Right ventricle myocardium inferior (tissue), 1 donor: ENCODE measurements around the gene SEZ6L. TPM values are rescaled to one million over a fixed set of nuclear protein-coding genes. Genes with fewer than 3 reads are reported as not detected.

Experiments used
- ATAC-seq: fragments of 200-7000 bp; cut with Tn5 transposase; one replicate; pipeline ENCODE4 v1.9.1; 2020; ENCODE audit warnings: mild to moderate bottlenecking, moderate library complexity
- DNase-seq: peaks from one replicate; pipeline ENCODE4 v3.0.0; 2021; ENCODE audit errors: missing footprints
- intact Hi-C: fragments of 100-400 bp; cut with DNase I; formaldehyde crosslinking; loops from one replicate; pipeline ENCODE4 v1.11.0; 2022
- total RNA-seq: library from RNA; stranded (reverse); fragmentation: NEBNext Ultra II Directional; extraction: Animal tissue kit (Norgen Biotek cat#: 25700); gene quantifications from one replicate; pipeline ENCODE4 v1.2.1, GENCODE V29; 2021
- donor health status: DM: no; HTN: yes; CAD: no; lungs with severe emphysema.

The SEZ6L gene
- total RNA-seq, 1 donor from 2014 or later: 0.08 TPM

DNA sequence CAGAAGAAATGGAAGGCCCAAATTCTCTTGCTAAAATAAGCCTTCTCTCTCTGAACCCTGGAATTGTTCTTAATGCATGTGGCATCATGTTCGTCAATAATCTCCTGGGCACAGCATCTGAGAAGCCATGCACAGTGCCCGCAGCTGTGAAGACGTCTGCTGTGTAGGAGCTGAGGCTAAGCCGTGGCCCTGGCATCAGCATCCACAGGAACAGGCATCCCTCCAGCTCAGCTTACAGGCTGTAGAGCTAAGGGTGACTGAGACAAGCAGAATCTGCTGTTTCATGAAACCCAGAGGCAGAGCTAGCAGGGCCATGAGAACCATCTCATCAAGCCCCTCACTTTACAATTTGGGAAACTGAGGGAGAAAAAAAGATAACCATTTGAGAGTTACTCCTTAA is 60.6 kb downstream of the SEZ6L start:
- DNase-seq: no peak
- intact Hi-C loops: loop anchor here (10.0 kb wide), 1 partner anchor 75 kb away; no protein-coding TSS in a partner anchor
- ATAC-seq: no peak

DNA sequence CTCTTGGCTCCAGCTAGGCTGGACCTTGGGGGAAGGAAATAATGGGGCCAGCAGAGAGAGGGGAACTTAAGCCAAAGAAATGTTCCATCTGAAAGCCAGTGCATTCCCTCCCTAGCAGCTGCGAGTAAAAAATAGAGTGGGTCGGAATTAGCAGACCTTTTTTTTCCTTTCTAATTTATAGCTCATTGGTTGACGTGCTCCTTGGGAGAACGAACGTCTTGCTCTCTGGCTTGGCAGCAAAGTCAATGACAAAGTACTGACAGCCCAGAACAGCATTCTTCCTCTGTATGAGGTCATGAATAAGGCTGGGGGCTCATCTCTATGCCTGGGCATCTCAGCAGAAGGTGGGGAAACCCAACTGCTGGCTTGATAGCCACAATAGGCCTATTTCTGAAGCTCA is 65.0 kb downstream of the SEZ6L start:
- no peak for ATAC-seq
- intact Hi-C loops: no loop called here
- DNase-seq: no peak

DNA sequence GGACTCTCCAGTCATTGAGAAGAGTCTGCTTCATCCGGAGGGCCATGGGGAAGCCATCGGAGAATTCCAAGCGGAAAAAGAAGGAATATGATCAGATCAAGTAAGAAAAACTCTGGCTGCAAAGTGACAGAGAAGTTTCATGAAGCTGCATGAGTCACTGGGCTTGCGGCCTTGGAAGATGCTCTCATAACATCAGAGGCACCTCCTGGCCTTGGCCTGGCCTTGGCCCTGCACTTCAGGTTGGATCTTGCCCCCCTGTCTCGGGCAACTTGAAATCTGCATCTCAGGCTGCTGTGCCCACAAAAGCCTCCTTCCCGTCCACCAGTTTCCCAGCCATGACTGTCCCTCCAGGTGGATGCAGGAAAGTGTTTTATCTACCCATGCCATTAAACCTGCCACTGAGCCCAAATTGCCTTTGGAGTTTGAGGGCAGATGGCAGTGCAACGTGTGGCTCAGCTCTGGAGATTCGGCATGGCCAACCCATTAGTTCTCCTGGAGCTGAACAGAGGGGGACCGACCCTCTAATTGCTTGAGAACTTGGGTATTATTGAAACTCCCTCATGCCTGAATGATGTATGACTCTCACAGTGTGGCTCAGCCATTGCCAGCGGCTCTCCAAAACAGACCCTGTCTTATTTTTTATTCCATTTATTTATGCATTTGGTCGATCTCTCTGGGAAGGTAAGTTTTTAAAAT is 66.7 kb downstream of the SEZ6L start:
- DNase-seq: no peak
- intact Hi-C loops: no loop called here

DNA sequence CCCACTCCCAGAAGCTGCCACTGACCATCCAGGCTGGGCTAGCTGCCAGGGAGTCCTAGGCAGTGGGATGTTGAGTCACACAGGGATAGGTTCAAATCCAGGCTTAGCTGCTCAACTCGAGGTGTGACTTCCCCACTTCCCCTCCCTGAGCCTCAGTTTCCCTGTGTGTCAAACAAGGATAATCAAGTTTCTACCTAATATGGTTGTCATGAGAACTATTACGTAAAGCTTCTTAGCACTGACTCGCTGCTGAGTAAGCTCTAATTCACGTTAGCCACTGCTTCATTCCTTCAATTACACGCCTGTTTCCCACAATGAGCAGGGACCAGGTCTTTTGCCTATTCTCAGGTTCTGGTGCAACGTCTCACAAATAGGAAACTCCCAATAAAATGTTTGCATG is 67.7 kb downstream of the SEZ6L start:
- intact Hi-C loops: no loop called here
- no peak for ATAC-seq

More for the DNA sequence above, 66.7 kb downstream of the SEZ6L start:
- ATAC-seq: no peak

DNA sequence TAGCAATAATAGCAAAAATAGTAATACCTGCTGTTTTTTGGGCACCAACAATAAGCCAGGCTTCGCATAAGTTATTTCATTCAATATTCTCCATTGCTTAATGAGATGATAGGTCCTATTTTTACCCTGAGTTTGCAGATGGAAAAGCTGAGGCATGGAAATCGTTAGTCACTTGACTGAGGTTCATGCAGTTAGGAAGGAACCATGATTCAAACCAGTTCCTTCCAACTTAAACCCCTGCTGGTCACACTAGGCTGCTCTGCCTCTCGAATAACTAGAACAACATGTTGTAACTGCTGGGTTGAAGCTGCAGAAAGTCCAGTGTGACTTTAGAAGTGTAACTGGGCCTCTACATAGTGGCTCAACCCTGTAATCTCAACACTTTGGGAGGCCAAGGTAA is 69.3 kb downstream of the SEZ6L start:
- DNase-seq (no peak), ATAC-seq (no peak)
- intact Hi-C loops: no loop called here

More for the DNA sequence above, 67.7 kb downstream of the SEZ6L start:
- no peak for DNase-seq

DNA sequence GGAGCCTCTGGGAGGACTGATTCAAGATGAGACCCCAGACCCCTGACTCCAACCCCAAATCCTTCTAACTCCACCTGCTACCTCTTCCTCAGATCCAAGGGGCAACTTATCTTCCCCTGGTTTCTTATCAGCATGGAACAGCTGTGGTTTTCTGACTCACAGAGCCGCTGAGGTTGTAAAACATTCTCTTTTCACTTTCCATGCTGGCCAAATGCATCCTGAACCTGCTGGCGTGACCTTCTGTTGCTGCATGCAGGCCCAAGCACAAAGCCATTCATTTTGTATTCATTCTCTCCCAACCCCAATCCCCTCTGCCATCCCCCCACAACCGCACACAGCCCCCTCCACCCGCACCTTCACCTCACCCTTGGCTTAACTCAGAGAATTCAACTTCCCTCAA is 70.3 kb downstream of the SEZ6L start:
- DNase-seq (no peak), ATAC-seq (no peak)
- intact Hi-C loops: no loop called here

DNA sequence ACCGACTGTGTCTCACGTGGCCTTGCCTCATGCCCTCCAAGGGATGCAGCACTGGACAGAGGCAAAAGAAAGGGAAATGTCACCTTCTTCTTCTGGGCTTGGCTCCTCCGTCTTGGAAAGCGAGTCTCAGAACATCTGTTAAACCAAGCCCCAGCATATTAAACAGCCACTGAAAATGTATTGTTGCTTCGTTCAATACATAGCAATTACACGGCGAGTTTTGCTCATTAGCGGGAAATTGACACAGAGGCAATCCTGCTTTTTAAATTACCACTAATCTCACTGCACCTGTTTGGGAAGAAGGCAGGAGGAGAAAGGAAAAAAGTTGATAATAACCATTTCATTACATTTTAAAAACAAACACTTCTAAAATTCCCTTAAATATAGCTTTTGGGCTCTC is 72.1 kb downstream of the SEZ6L start:
- DNase-seq: no peak
- no peak for ATAC-seq
- intact Hi-C loops: no loop called here

DNA sequence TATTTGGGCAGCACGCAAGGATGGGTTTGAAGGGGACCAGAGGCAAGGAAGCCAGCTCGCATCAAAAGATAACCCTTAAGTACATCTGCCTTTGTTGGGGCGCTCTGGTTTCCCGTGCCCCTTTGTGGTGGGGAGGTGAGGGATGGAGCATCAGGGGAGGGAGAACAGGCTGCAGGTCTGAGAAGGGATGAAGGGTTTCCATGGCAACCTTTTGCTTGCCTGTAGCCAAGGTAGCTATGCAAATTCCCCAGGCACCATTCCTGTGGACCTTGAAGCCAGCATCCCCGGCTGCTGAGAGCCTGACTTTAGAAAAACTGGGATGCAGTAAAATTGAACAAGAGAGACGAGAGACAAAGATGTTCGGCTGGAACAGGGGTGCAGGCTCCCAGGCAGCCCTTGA is 75.7 kb downstream of the SEZ6L start:
- no peak for DNase-seq
- ATAC-seq: no peak
- intact Hi-C loops: no loop called here

DNA sequence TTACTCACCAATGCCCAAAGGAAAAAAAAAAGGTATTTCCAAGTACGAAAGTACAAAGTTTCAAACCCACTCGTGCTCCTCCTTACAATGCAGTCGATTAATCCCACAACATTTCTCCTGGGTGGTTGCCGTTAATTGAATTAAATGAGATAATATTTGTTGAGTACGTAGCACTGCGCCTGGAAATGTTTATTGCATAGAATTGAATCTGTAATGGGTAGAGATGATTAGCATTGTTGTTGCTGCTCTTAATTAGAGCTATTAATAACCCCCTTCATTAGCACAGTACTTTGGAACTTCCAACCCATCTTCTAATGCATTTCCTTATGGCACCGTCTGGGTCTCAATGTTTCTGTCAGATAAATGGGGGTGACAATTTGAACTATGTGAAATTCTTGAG is 77.3 kb downstream of the SEZ6L start:
- intact Hi-C loops: no loop called here
- ATAC-seq (no peak), DNase-seq (no peak)

DNA sequence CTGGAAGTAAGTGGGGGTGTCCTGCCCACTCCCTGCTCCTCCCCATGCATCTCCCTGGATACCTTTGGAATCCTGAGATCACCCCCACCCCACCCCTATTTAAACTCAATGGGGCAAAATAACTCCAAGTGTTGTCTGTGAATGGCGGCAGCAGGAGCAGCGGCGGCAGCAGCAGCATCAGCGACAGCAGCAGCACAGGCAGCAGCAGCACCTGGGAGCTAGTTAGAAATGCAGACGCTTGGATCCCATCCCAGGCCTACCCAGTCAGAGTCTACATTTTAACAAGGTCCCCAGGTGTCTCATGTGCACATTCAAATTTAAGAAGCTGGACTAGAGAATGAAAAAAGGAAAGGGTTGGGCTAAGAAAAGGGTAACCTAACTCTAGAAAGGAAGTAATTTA is 82.6 kb downstream of the SEZ6L start:
- ATAC-seq: no peak
- DNase-seq: no peak
- intact Hi-C loops: no loop called here

DNA sequence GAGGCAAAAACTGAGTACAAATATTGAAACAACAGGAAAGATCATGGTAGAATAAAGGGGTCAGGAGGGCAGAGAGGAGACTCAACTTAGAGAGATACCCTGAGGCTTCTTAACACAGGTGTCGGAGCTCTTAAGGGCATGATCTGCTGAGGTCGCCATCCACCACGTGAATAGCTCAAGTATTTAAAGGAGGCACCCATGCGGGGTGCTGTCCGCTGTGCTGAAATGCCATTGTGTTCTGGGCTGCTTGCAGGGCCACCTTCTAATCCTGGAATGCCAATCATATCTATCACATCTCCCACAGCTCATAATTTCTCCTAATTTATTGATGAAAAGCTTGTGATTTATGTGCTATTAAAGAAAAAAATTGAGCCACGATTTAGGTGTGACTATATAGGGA is 90.2 kb downstream of the SEZ6L start:
- DNase-seq (no peak), ATAC-seq (no peak)
- intact Hi-C loops: no loop called here

DNA sequence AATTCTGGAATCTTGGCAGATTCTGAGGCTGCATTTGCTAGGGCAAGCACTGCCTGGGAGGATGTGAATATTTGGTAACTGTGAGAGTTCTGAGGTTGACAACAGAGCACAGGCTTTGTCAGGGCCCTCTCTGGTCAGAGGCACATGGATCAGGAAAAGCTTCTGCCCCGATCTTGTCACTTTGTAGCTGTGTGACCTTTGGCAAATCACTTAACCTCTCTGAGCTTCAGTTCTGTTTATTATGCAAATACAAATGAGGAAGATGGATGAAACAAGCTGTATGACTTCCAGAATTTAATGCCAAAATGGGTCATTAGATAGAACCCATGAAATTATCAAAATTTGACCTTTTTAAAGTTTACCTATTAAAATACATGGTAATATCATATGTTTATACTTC is 94.9 kb downstream of the SEZ6L start:
- DNase-seq (no peak), ATAC-seq (no peak)
- intact Hi-C loops: no loop called here

DNA sequence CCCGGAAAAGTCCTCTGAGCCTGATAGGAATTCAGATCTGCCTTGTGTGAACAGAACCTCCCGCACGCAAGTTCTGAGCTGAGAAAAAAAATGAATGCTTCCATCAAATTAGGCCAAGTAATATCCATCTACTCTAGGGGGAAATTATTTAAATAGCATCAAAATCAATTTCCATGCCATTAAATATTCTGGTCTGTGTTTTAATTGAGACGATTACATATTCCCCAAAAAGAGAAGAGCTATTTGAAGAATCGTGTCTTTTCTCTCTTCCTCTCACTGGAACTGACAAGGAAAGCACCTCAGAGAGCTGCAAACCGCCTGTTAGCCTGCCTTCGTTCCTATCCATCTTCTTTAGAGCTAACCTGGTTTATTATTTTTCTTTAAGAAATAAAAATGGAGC is 96.0 kb downstream of the SEZ6L start:
- intact Hi-C loops: no loop called here
- DNase-seq: no peak
- ATAC-seq: no peak

DNA sequence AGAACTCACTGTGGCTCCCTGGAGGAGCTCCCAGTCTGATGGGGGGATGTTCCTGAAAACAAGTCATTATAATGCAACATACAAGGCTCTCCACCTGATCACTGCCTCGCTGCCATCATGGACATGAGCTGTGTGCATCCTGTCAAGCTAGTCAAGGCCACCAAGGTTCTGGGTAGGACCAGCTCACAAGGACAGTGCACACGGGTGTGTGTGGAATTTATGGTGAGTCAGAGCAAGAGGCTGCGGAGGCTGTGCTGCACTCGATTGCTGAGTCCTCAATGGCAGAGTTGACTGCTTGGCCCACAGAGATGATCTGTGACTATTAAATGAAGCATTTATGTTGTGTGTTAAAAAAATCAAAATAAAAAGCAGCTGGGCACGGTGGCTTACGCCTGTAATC is 96.6 kb downstream of the SEZ6L start:
- DNase-seq: no peak
- intact Hi-C loops: no loop called here
- no peak for ATAC-seq

DNA sequence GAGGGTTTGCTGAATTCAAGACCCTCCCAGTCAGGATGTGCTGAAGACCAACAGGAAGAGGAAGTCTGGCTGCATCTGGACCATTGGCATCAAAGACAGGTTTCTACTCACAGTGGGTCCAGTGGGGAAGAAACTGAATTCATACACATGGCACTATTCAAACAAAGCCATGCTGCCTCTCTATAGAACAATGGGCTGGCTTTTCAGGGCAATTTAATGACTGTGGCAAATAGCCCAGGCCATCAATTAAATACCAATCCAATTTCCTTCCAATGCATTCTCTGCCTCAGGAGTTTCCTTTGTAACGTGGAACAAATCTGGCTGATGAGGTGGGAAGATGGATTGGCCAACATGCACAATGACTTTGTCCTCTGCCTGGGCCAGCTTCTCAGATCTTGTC is 98.6 kb downstream of the SEZ6L start:
- DNase-seq: no peak
- intact Hi-C loops: no loop called here
- no peak for ATAC-seq

DNA sequence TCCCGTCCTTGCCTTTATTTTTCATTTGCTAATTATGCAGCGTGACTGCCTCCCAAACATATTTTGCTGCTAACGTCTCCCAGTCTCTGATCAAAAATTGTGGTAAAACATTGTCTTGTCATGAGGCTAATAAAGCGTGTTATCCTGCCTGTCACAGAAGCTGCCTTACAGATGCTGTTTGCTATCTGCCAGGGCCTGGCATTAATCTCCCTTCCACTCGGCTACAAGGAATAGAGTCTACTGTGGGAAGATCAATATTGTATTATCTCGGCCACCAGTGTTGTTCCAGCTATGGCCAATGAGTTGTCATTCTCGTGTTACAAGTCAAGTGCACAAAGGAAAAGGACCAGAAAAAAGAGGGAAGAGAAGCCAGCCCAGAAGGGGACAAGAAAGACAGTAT is 100.3 kb downstream of the SEZ6L start:
- ATAC-seq (no peak), DNase-seq (no peak)
- intact Hi-C loops: no loop called here

DNA sequence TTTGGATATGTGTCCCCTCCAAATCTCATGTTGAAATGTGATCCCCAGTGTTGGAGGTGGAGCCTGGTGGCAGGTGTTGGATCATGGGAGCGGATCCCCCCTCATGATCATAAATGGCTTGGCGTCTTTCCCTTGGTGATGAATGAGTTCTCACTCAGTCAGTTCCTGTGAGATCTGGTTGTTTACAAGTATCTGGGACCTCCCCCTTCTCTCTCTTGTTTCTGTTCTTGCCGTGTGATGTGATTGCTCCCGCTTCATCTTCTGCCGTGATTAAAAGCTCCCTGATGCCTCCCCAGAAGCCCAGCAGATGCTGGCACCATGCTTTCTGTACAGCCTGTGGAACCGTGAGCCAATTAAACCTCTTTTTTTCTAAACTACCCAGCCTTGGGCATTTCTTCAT is 102.2 kb downstream of the SEZ6L start:
- ATAC-seq: no peak
- no peak for DNase-seq

DNA sequence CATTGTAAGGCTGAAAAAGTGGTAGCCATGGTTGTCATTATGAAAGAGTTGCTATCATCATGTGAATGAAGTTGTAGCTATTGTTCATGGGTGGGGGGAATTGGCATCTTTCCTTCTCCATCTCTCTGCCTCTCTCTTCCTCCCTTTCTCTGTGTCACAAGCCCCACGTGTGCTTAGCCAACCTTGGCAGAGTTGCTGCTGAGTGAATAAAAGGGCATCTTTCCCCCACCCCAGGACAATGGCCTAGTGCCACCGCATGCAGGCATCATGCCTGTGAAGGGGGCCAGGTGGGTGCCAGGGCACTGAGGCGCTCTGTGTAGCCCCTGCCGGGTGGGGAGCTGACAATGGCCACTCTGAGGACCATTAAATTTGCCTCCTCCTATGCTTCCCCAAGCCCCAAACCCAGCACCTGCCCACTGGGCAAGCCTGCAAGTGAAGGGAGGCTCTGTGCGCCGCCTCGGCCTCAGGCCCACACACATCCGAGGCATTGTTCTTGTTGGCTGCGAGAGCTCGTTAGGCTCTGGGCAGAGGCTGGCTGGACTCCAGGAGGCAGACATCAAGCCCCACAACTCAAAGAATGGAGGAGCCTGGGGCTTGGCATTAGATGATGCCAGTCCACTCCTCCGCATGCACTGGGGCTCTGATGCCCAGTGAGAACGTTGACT is 103.9 kb downstream of the SEZ6L start:
- intact Hi-C loops: no loop called here
- DNase-seq (no peak), ATAC-seq (no peak)

More for the DNA sequence above, 102.2 kb downstream of the SEZ6L start:
- intact Hi-C loops: no loop called here

DNA sequence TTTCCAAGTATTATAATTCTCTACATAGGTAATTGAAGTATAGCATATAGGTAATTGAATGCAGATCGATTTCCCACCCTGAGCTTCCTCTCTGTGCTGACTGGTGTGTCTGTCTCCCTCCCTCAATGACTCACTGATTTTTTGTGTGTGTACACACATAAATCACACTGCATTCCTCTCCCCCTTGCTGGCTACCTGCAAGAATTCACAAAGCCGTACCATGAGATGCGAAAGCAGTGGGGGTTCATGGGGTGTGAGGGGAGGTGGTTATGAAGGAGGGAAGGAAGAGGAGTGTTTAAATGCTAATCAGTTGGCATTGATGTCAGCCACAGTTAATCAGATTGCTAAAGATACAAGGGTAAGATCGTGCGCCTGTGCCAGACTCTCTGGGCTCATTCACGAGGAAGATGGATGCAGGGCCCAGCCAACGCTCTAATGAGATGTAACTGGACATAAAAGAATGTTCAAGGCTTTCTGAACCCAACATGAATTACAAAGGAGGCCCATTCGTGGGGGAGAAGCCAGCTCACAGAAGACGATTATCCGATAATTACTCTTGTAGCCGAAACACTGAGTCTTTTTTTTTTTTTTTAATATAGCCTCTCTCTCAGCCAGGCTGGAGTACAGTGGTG is 107.4 kb downstream of the SEZ6L start:
- no peak for DNase-seq
- no peak for ATAC-seq
- intact Hi-C loops: no loop called here

DNA sequence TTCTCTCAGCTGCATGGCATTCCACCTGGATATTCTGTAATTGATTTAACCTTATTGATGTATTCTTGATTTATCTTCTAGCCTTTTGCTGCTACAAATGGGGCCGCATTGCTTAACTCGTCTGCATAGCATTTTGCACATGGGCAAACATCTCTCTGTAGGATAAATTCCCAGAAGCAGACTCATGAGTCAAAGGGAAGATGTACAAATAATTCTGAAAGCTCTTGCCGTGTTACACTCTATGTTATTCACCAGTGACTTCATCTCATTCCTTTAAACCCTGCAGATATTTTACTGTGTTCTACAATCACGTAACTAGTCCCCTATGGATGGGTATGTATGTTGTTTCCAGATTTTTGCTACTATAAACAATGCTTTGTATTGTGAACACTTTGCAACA is 112.7 kb downstream of the SEZ6L start:
- DNase-seq: no peak
- intact Hi-C loops: no loop called here
- no peak for ATAC-seq
